GM12875 (cell line): ENCODE results near the gene NPW.

Source experiments
- H3K4me3 ChIP-seq: one replicate; pipeline ENCODE4 v1.5.1; 2011; ENCODE audit warnings: low read depth, low read length, control low read depth
- TF ChIP-seq, protein P1 (sequence below): IDR thresholded peaks from 2 replicates; pipeline ENCODE4 v1.5.1; 2011; ENCODE audit warnings: low read depth, mild to moderate bottlenecking, control low read depth, inconsistent platforms, low read length, moderate library complexity, borderline replicate concordance; ENCODE audit not compliant: insufficient read depth

Gene NPW

DNA sequence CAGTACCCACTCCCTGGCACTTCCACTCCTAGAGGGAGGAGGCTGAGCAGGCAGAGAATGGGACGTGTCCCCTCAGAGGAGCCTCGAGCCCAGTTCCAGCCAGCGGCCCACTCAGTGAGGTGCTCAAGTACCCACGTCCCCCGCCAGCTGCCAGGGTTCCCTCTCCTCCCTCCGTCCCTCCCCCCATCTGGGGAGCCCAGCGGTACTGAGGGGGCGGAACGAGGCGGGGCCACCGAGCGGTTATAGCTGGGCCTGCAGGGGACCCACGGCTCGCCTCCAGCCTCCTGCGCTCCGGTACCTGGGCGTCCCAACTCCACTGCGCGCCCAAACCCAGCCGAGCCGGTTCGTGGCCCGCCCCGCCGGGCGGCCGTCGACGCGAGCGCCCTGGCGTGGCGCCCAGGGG, at the start of gene NPW:
TSS of gene NPW (plus strand) at position 268 of the 403 bp plus-strand sequence.
- H3K4me3 ChIP-seq = no peak within 1 kb of the TSS
- TF ChIP-seq, protein P1, sequence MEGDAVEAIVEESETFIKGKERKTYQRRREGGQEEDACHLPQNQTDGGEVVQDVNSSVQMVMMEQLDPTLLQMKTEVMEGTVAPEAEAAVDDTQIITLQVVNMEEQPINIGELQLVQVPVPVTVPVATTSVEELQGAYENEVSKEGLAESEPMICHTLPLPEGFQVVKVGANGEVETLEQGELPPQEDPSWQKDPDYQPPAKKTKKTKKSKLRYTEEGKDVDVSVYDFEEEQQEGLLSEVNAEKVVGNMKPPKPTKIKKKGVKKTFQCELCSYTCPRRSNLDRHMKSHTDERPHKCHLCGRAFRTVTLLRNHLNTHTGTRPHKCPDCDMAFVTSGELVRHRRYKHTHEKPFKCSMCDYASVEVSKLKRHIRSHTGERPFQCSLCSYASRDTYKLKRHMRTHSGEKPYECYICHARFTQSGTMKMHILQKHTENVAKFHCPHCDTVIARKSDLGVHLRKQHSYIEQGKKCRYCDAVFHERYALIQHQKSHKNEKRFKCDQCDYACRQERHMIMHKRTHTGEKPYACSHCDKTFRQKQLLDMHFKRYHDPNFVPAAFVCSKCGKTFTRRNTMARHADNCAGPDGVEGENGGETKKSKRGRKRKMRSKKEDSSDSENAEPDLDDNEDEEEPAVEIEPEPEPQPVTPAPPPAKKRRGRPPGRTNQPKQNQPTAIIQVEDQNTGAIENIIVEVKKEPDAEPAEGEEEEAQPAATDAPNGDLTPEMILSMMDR = no peak

DNA sequence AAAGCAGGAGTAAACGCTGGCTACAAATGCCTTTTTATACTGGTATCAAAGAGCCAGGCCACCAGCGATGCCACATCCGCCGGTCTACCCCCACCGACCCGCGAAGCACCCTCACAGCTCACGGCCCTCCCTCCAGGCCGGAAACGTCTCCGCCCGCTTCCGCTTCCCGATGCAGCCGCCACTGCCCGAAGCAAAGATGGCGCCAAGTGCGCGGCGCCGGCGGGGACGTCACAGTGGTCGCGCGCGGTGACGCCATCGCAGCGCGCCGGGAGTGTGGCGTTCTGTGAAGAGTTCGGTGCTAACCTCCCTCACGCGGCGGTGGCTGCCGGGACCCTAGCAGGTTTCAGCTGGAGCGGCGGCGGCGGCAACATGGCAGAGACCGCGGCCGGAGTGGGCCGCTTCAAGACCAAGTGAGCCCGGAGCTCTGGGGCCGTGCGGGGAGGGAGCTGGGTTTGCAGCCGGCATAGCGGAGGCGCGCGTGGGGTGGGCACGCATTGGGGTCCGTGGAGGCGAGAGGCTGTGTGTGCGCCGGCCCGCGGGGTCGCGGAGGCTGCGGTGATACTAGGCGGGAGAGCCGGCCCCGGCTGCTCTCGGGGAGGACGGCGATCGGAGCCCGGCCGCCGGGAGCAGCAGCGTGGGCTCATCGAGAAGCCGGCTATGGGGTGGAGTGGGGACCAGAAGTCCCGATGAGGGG, 47.6 kb upstream of the NPW start, which contains the start of gene TBL3:
TSS of gene TBL3 (plus strand) at position 258 of the 694 bp plus-strand sequence. CDS start at position 370, 112 bp downstream.
- peak within 1 kb of the TSS; percentile 98 for H3K4me3 ChIP-seq
- TF ChIP-seq, protein P1 = no peak

DNA sequence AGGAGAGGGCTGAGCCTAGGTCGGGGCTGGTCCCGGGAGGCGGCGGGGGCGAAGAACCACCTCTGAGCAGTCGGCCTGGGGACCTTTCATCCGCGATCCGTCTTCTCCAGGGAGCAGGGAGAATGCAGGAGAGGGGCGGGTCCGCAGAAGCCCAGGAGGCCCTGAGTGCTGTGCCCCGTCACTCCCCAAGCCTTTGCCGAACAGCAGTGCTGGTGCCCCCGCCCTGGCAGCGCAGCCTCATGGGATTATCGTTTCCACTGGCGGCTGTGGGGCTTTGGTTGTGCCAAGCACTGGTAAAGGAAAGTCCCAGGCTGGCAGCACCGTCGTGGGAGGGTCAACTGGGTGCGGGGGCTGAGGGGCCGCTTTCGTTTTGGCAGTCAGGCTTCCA, 47.1 kb upstream of the NPW start:
- peak overlapping the region; percentile 98 for H3K4me3 ChIP-seq
- TF ChIP-seq, protein P1 = no peak

DNA sequence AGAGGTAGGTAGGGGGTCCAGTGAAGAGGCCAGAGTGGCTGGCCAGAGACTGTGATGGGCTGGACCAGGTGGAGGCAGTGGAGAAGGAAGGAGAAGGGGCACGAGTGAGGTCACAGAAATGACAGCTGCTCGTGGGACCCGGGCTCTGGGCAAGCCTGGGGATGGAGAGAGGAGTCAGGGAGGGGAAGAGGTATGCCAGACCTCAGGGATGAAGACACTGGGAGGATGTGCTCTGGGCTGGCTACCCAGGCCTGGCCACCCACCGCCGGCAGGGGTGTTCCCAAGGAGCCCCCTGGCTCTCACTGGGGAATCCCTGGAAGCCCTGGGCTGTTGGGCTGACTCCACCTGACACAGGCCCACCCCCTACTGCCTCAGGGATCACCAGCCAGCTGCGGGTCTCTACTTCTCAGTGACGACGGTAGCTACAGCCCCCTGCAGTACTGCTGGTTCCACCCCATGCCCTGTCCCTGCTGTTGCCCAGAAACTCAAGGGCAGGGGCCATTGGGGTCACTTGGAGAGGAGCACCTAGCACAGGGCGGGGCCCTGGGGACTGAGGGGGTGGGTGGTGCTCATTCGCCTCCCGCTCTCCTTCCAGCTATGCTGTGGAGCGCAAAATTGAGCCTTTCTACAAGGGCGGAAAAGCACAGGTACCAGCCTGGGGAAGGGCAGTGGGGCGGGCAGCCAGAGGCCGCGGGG, 46.0 kb upstream of the NPW start:
- no peak overlapping the region for H3K4me3 ChIP-seq
- TF ChIP-seq, protein P1 = no peak

DNA sequence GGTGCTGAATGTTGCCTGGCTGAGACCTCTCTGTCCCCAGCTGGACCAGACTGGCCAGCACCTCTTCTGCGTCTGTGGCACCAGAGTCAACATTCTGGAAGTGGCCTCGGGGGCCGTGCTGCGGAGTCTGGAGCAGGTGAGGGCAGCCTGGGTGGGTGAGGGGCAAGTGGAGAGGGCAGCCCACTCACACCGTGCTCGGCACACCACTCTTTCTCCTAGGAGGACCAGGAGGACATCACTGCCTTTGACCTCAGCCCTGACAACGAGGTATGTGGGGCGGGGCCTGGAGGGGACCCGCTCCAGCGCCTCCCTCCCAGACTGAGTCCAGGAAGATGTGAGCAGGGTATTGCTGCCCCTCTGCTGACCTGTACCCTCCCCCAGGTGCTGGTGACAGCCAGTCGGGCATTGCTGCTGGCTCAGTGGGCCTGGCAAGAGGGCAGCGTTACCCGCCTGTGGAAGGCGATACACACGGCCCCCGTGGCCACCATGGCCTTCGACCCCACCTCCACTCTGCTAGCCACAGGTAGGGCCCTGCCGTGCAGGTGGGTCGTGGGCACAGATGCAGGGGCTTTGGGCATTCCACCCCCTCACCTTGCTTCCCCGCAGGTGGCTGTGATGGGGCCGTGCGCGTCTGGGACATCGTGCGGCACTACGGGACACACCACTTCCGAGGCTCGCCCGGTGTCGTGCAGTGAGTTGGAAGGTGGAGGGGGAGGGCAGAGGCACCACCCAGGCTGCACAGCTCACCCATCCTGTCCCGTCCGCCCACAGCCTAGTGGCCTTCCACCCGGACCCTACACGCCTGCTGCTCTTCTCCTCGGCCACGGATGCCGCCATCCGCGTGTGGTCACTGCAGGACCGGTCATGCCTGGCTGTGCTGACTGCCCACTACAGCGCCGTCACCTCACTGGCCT, 45.2 kb upstream of the NPW start:
- TF ChIP-seq, protein P1 = no peak
- H3K4me3 ChIP-seq = no peak overlapping the region

DNA sequence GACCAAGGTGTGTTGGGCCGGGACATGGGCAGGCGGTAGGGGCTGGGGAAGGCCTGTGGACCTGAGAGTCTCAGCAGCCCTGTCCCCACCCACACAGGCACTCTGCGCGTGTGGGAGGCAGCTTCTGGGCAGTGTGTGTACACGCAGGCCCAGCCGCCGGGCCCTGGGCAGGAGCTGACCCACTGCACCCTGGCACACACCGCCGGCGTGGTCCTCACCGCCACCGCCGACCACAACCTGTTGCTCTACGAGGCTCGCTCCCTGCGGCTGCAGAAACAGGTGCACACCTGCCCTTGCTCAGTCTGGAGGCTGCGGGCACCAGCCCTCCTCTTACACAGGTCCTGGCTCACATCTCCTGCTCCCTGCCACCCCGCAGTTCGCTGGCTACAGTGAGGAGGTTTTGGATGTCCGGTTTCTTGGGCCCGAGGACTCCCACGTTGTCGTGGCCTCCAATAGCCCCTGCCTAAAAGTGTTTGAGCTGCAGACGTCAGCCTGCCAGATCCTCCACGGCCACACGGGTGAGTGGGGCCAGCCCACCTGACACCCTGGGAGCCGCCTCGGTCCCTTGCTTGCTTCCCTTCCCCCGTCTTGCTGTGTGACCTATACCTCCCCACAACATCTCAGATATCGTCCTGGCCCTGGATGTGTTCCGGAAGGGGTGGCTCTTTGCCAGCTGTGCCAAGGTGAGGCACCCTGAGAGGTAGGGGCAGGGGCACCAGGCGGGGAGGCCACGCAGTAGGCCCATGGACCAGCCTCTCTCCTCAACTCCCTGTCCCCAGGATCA, 44.0 kb upstream of the NPW start:
- TF ChIP-seq, protein P1 = no peak
- H3K4me3 ChIP-seq = no peak overlapping the region
